ENCODE measurements around the gene ADK. TPM values are rescaled to one million over a fixed set of nuclear protein-coding genes. Genes with fewer than 3 reads are reported as not detected.

ADK gene
- total and polyA plus RNA-seq, 2 donors (not counting 3 experiments of a cell fraction or from before 2014, with no cell fraction given): 11.7 to 46.5 TPM

- BruUV-seq (replicated peaks): no TSS peak
- Histone ChIP-seq H3K4me2 (ENCODE audit: insufficient read depth, low read length) (no peak overlapping the region), H4K20me1 (replicated peaks; ENCODE audit: control insufficient read depth, extremely low read depth, insufficient read depth, low read length) (peaks cover 3% of the 10 kb centered on the region), H3K9me1 (replicated peaks; ENCODE audit: control insufficient read depth, extremely low read depth, insufficient read depth, low read length) (no peaks in the 10 kb centered on the region), H3K79me2 (ENCODE audit: control insufficient read depth, insufficient read depth, low read length) (peaks cover 20% of the 10 kb centered on the region), H3K4me3 (replicated peaks in 1 of 3; ENCODE audit: insufficient read depth in 1 of 3, low read depth in 1 of 3, low read length in 3 of 3) (no peak overlapping the region), H3K9ac (replicated peaks; ENCODE audit: extremely low read depth, insufficient read depth, low read length) (no peak overlapping the region), H2AFZ (ENCODE audit: low read depth, low read length) (no peak overlapping the region), H3K36me3 (ENCODE audit: control insufficient read depth in 2 of 2, extremely low read depth in 1 of 2, insufficient read depth in 2 of 2, low read length in 2 of 2) (peaks cover 48 to 59% of the 10 kb centered on the region in 2 experiments), H3K9me3 (replicated peaks; ENCODE audit: control insufficient read depth, insufficient read depth, low read length) (no peaks in the 10 kb centered on the region), H3K27ac (ENCODE audit: insufficient read depth, low read depth, low read length) (no peak overlapping the region), H3K27me3 (ENCODE audit: control insufficient read depth in 2 of 2, insufficient read depth in 2 of 2, low read length in 2 of 2) (no peaks in the 10 kb centered on the region), H3K4me1 (ENCODE audit: control insufficient read depth, extremely low read depth, insufficient read depth, low read length) (no peaks in the 10 kb centered on the region)
- POLR2A ChIA-PET: no interaction called here
- dilution Hi-C loops (cut with MboI; ENCODE audit: extremely low pct_ligation_motif_present, low sequenced_read_pairs) (no loop called here), intact Hi-C loops (cut with micrococcal nuclease) (no loop called here)
- TF ChIP-seq JUN (IDR thresholded peaks at IDR 0.05; ENCODE audit: borderline replicate concordance, insufficient read depth, insufficient read length, low read depth) (no peak), CTCF (IDR thresholded peaks at IDR 0.05; ENCODE audit: extremely low read depth in 1 of 2, insufficient read depth in 1 of 2, low read depth in 1 of 2, low read length in 2 of 2) (no peak), GATA2 (IDR thresholded peaks at IDR 0.05; ENCODE audit: insufficient read depth, insufficient read length, low read depth, low read length) (no peak), FOS (IDR thresholded peaks at IDR 0.05; ENCODE audit: borderline replicate concordance, insufficient read depth, low read length) (no peak), POLR2AphosphoS5 (IDR thresholded peaks at IDR 0.05; ENCODE audit: insufficient read depth, low read depth, low read length) (no peak), POLR2A (IDR thresholded peaks at IDR 0.05; ENCODE audit: low read depth, low read length) (no peak), MYC (IDR thresholded peaks at IDR 0.05; ENCODE audit: low read depth, low read length) (no peak)
- CTCF ChIA-PET: interaction anchor here (1.0 to 3.6 kb wide), 3 partner anchors 8 to 125 kb away, joined by 3 to 11 read pairs (median 8); no protein-coding TSS in a partner anchor
- FAIRE-seq: no peak
- no peak for DNase-seq (ENCODE audit: low read depth, low spot score)
These were observed 41.6 kb upstream of the ADK start for GRCh38 chr10:74109452-74109851.

Data from endothelial cell of umbilical vein (primary cell).